GM18858 (cell line): ENCODE data around the gene CA6.
"Not testable (repeated sequence)": the region's sequence is repeated elsewhere in the genome, so short reads cannot be mapped to it uniquely, and the experiment has no call there.

Experiments
- ATAC-seq: cut with Tn5 transposase; IDR thresholded peaks from one replicate; pipeline ENCODE4 v1.9.1; 2021; ENCODE audit not compliant: unreplicated experiment

The CA6 gene

GRCh38 chr1:8926707-8927694 is 18.7 kb upstream of the CA6 start:
- no peak for ATAC-seq

- no peak for ATAC-seq
Measured at GRCh38 chr1:8930116-8930515, 15.6 kb upstream of the CA6 start.

- not testable (repeated sequence) for ATAC-seq
Measured at GRCh38 chr1:8937051-8937450, 8.6 kb upstream of the CA6 start.

- ATAC-seq, result no peak
Measured at GRCh38 chr1:8937701-8938100, 8.0 kb upstream of the CA6 start.

GRCh38 chr1:8938232-8938999 is 7.3 kb upstream of the CA6 start:
- ATAC-seq, result no peak

GRCh38 chr1:8939000-8939265 is 6.7 kb upstream of the CA6 start:
- no peak for ATAC-seq

- ATAC-seq, result no peak
Measured at GRCh38 chr1:8939362-8939995, 6.2 kb upstream of the CA6 start.

GRCh38 chr1:8941906-8942305 is 3.8 kb upstream of the CA6 start:
- ATAC-seq, result no peak

- ATAC-seq, result no peak
Measured at GRCh38 chr1:8943498-8944405, 1.9 kb upstream of the CA6 start.

GRCh38 chr1:8947127-8947691 is 1.5 kb downstream of the CA6 start:
- no peak for ATAC-seq

- no peak for ATAC-seq
Measured at GRCh38 chr1:8950309-8950708, 4.6 kb downstream of the CA6 start.

- no peak for ATAC-seq
Measured at GRCh38 chr1:8951231-8951630, 5.6 kb downstream of the CA6 start.

GRCh38 chr1:8955406-8955805 is 9.7 kb downstream of the CA6 start:
- ATAC-seq, result no peak

- no peak for ATAC-seq
Measured at GRCh38 chr1:8956461-8957349, 11.0 kb downstream of the CA6 start.

GRCh38 chr1:8962812-8963530 is 17.3 kb downstream of the CA6 start:
- no peak for ATAC-seq

- no peak for ATAC-seq
Measured at GRCh38 chr1:8963963-8964362, 18.3 kb downstream of the CA6 start.

- no peak for ATAC-seq
Measured at GRCh38 chr1:8965121-8965820, 19.6 kb downstream of the CA6 start.

GRCh38 chr1:8966606-8967005 is 20.9 kb downstream of the CA6 start:
- ATAC-seq, result no peak
